ENCODE data around the gene GATA1. TPM values are rescaled to one million over a fixed set of nuclear protein-coding genes. Genes with fewer than 3 reads are reported as not detected.

GATA1 gene
- total RNA-seq, 4 donors from 2014 or later, result not detected

DNA sequence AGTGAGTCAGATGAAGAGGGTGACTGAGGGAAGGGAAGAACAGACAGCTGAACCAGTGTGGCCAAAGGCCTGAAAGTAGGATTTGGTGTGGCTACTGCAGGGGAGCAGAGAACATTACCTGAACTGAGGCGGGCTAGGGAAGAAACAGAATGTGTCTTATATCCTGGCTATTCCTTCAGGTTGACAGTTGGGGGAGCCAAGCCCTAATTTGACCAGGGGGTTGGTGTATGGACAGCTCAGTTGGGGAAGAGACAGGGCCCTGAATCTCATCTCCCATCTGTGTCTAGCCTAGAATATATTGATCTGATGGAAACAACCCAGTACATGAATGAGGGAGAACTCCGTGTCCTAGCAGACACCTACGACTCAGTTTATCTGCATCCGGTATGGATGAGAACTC lies 19.7 kb downstream of the GATA1 start:
- H3K9me3 ChIP-seq, result no peaks in the 10 kb centered on the region
- H3K4me1 ChIP-seq, result peaks cover 0 to 4% of the 10 kb centered on the region in 2 donors
- 89 to 100% methylated on average over 3 to 4 of the region's 4 CpGs for WGBS, 2 donors
- intact Hi-C loops (cut with DNase I), result no loop called here
- H3K27ac ChIP-seq, result no peak overlapping the region
- H3K36me3 ChIP-seq, result peaks cover 0 to 4% of the 10 kb centered on the region in 2 donors
- DNase-seq, result no peak
- H3K4me3 ChIP-seq (replicated peaks in 1 of 3), result no peak overlapping the region
- no peak for TF ChIP-seq POLR2A (IDR thresholded peaks at IDR 0.05)
- TF ChIP-seq CTCF (IDR thresholded peaks at IDR 0.05), result no peak
- no peaks in the 10 kb centered on the region for H3K27me3 ChIP-seq

DNA sequence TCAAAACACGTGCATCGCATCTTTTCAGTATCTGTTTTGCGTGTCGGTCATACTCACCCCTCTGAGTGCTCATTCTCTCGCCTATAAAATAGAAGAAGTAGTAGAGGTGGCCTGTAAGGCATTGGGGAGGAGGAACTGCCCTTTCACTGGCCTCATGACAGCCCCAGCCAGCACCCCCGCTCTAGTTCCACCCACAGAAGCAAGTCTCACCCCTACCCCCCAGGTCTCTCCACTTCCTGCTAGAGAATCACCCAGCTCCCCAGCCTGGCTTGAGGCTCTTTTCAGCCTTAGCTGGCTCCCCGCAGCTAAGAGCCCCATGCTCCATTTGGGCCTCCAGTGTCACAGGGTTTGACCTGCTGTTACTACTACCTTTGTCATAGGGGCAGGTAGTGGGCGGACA lies 27.3 kb downstream of the GATA1 start:
- Histone ChIP-seq H3K4me3 (replicated peaks in 1 of 3) (no peak overlapping the region), H3K4me1 (no peaks in the 10 kb centered on the region), H3K9me3 (no peaks in the 10 kb centered on the region), H3K27ac (no peak overlapping the region), H3K36me3 (peaks cover 0 to 11% of the 10 kb centered on the region in 2 donors), H3K27me3 (no peaks in the 10 kb centered on the region)
- intact Hi-C loops (cut with DNase I), result no loop called here
- DNase-seq, result no peak
- TF ChIP-seq CTCF (IDR thresholded peaks at IDR 0.05) (no peak), POLR2A (IDR thresholded peaks at IDR 0.05) (no peak)
- WGBS, 2 donors, result 86 to 97% methylated on average over 7 to 8 of the region's 8 CpGs

DNA sequence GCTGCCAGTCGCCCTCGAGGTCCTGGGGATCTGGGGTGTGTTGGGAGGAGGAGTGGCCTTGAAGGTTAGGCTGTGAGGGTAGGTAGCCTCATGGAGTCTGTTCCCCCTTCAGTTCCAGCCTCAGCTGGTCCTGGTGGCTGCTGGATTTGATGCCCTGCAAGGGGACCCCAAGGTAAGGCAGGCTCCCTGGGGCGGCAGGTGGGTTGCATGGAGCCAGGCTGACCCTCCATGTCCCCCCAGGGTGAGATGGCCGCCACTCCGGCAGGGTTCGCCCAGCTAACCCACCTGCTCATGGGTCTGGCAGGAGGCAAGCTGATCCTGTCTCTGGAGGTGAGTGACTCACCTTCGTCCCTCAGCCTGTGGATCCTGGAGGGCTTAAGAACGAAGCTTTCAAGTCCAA lies 28.3 kb downstream of the GATA1 start:
- no peaks in the 10 kb centered on the region for H3K27me3 ChIP-seq
- H3K36me3 ChIP-seq, result peaks cover 0 to 11% of the 10 kb centered on the region in 2 donors
- 95 to 98% methylated on average over 2 to 5 of the region's 8 CpGs for WGBS, 2 donors
- intact Hi-C loops (cut with DNase I), result no loop called here
- H3K4me1 ChIP-seq, result no peaks in the 10 kb centered on the region
- TF ChIP-seq CTCF (IDR thresholded peaks at IDR 0.05) (no peak), POLR2A (IDR thresholded peaks at IDR 0.05) (no peak)
- no peak overlapping the region for H3K4me3 ChIP-seq (replicated peaks in 1 of 3)
- H3K27ac ChIP-seq, result no peak overlapping the region
- no peak for DNase-seq
- H3K9me3 ChIP-seq, result no peaks in the 10 kb centered on the region

DNA sequence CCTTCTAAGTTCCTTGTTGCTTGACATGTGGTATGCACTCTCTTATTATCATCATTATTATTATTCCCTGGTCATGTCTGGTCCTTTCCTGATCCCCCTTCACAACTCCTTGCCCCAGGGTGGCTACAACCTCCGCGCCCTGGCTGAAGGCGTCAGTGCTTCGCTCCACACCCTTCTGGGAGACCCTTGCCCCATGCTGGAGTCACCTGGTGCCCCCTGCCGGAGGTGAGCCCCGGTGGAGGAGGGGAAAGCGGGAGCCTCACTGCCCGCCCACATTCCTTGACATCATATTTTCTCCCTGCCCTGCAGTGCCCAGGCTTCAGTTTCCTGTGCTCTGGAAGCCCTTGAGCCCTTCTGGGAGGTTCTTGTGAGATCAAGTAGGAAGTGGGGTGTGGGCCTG lies 28.9 kb downstream of the GATA1 start:
- H3K4me1 ChIP-seq, result no peaks in the 10 kb centered on the region
- no peak for DNase-seq
- intact Hi-C loops (cut with DNase I), result no loop called here
- H3K36me3 ChIP-seq, result peaks cover 0 to 11% of the 10 kb centered on the region in 2 donors
- no peaks in the 10 kb centered on the region for H3K27me3 ChIP-seq
- no peaks in the 10 kb centered on the region for H3K9me3 ChIP-seq
- H3K27ac ChIP-seq, result no peak overlapping the region
- H3K4me3 ChIP-seq (replicated peaks in 1 of 3), result no peak overlapping the region
- WGBS, 2 donors, result 83 to 91% methylated on average over 7 to 8 of the region's 8 CpGs
- no peak for TF ChIP-seq POLR2A (IDR thresholded peaks at IDR 0.05)
- no peak for TF ChIP-seq CTCF (IDR thresholded peaks at IDR 0.05)

DNA sequence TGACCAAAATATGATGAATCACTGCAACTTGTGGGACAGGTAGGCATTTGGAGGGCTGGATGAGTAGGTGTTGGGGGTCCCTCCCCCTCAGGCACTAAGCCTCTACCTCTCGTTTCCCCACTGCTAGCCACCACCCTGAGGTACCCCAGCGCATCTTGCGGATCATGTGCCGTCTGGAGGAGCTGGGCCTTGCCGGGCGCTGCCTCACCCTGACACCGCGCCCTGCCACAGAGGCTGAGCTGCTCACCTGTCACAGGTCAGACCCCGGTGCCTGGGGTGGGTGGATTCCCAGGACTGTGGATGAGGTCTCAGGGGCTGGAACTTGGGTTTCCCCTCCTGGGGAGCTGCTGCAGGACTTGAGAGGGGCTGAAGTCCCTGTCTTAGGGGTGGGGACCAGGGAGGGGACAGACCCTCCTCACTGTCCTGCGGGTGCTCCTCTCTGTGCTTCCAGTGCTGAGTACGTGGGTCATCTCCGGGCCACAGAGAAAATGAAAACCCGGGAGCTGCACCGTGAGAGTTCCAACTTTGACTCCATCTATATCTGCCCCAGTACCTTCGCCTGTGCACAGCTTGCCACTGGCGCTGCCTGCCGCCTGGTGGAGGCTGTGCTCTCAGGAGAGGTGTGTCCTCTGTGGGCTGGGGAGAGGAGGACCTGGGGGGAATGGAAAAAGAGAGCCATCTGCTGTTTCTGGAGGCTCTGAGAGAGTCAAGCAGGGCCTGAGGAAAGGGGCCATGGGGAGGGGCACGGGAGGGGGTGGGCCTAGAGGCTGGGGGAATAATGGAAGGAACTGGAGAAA lies 29.8 kb downstream of the GATA1 start:
- Histone ChIP-seq H3K27ac (no peak overlapping the region), H3K4me3 (replicated peaks in 1 of 3) (no peak overlapping the region), H3K27me3 (no peaks in the 10 kb centered on the region), H3K4me1 (no peaks in the 10 kb centered on the region), H3K9me3 (no peaks in the 10 kb centered on the region), H3K36me3 (peaks cover 0 to 15% of the 10 kb centered on the region in 2 donors)
- DNase-seq, result no peak
- TF ChIP-seq POLR2A (IDR thresholded peaks at IDR 0.05), result no peak
- TF ChIP-seq CTCF (IDR thresholded peaks at IDR 0.05), result no peak
- WGBS, 2 donors, result 93 to 97% methylated on average over 9 of the region's 18 CpGs
- intact Hi-C loops (cut with DNase I), result no loop called here
